Fibroblast of skin of scalp (primary cell): ENCODE results near the gene SELENOI.
"Not testable (repeated sequence)": the region's sequence is repeated elsewhere in the genome, so short reads cannot be mapped to it uniquely, and the experiment has no call there.

Source experiments
- DNase-seq: peaks from one replicate; pipeline ENCODE4 v3.0.0-alpha.2; 2013

SELENOI gene

GRCh38 chr2:26327291-26328272 lies 18.4 kb upstream of the SELENOI start:
- no peak for DNase-seq

- DNase-seq, result not testable (repeated sequence)
Observed at GRCh38 chr2:26329083-26329482, 16.9 kb upstream of the SELENOI start.

- DNase-seq, result peak; percentile 72
Observed at GRCh38 chr2:26330114-26330549, 15.8 kb upstream of the SELENOI start.

- peak; percentile 46 for DNase-seq
Observed at GRCh38 chr2:26330604-26331003, 15.3 kb upstream of the SELENOI start.

- DNase-seq, result not testable (repeated sequence)
Observed at GRCh38 chr2:26331321-26331720, 14.6 kb upstream of the SELENOI start.

- no peak for DNase-seq
Observed at GRCh38 chr2:26333293-26333692, 12.7 kb upstream of the SELENOI start.

GRCh38 chr2:26335231-26335630 lies 10.7 kb upstream of the SELENOI start:
- DNase-seq, result no peak

- DNase-seq, result no peak
Observed at GRCh38 chr2:26336719-26337118, 9.2 kb upstream of the SELENOI start.

GRCh38 chr2:26337298-26337697 lies 8.6 kb upstream of the SELENOI start:
- DNase-seq, result no peak

GRCh38 chr2:26340831-26341230 lies 5.1 kb upstream of the SELENOI start:
- no peak for DNase-seq

- DNase-seq, result no peak
Observed at GRCh38 chr2:26344581-26345282, 1.2 kb upstream of the SELENOI start.

GRCh38 chr2:26345283-26345544 lies 729 bp upstream of the SELENOI start:
- no peak for DNase-seq

- DNase-seq, result peak; percentile 41
Observed at GRCh38 chr2:26346454-26347053, 611 bp downstream of the SELENOI start, which contains the start of gene ADGRF3. ADGRF3 (minus strand) TSS chr2:26346789; CDS start chr2:26346234, 555 bp downstream.

GRCh38 chr2:26347286-26347865 lies 1.4 kb downstream of the SELENOI start:
- peak; percentile 27 for DNase-seq

- DNase-seq, result no peak
Observed at GRCh38 chr2:26349690-26350089, 3.7 kb downstream of the SELENOI start.

GRCh38 chr2:26351375-26352090 lies 5.6 kb downstream of the SELENOI start:
- DNase-seq, result no peak

GRCh38 chr2:26352892-26353291 lies 6.9 kb downstream of the SELENOI start:
- DNase-seq, result no peak

GRCh38 chr2:26354469-26354868 lies 8.5 kb downstream of the SELENOI start:
- not testable (repeated sequence) for DNase-seq

- peak; percentile 73 for DNase-seq
Observed at GRCh38 chr2:26355038-26355995, 9.4 kb downstream of the SELENOI start.

GRCh38 chr2:26356111-26356510 lies 10.2 kb downstream of the SELENOI start:
- no peak for DNase-seq

GRCh38 chr2:26356771-26357170 lies 10.8 kb downstream of the SELENOI start:
- no peak for DNase-seq
